D721Med (cell line): ENCODE data around the gene LGSN.

ENCODE experiments used
- DNase-seq: peaks from one replicate; pipeline ENCODE4 v3.0.0; 2011; ENCODE audit warnings: low spot score; ENCODE audit not compliant: insufficient read length
- FAIRE-seq: peaks from 2 replicates; lab custom pipeline; 2011; peaks lifted over from hg19 to GRCh38; lab: Jason Lieb, UNC
- TF ChIP-seq, protein P1 (sequence below): IDR thresholded peaks from 2 replicates; pipeline ENCODE4 v1.5.1; 2012; ENCODE audit warnings: mild to moderate bottlenecking, control low read depth; ENCODE audit not compliant: insufficient read depth; ENCODE audit errors: missing control alignments

LGSN gene

DNA sequence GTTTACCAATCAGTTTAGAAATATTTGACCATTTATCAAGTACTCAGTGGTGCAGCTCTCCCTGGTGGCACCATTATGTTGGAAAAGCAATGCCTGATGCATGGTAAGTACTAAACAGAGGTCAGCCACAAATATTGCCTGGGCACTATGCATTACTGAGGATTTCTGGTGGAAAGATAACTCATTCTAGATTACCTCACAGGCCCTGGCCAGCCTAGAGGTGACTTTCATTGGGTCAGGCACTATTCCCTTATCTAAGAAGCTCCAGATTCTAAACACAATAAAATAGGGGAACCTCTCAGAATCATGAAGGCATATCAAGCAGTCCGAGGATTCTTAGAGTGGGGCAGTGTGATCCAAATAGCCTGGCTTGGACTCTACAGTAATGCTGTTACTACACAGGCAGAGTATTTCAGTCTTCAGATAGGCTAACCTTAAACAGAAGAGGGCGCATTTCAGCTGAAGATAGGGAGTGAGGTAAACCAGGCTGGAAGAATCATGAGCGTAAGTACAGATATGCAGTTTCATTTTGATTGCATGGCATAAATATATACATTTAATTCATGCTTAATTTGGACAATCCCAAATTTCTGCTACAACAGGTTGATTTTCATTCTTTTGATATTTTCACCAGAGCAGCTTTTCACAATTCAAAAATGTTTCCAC lies 12.1 kb downstream of the LGSN start:
- DNase-seq (no peak), FAIRE-seq (peak; percentile 95)
- TF ChIP-seq, protein P1, sequence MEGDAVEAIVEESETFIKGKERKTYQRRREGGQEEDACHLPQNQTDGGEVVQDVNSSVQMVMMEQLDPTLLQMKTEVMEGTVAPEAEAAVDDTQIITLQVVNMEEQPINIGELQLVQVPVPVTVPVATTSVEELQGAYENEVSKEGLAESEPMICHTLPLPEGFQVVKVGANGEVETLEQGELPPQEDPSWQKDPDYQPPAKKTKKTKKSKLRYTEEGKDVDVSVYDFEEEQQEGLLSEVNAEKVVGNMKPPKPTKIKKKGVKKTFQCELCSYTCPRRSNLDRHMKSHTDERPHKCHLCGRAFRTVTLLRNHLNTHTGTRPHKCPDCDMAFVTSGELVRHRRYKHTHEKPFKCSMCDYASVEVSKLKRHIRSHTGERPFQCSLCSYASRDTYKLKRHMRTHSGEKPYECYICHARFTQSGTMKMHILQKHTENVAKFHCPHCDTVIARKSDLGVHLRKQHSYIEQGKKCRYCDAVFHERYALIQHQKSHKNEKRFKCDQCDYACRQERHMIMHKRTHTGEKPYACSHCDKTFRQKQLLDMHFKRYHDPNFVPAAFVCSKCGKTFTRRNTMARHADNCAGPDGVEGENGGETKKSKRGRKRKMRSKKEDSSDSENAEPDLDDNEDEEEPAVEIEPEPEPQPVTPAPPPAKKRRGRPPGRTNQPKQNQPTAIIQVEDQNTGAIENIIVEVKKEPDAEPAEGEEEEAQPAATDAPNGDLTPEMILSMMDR = peak; percentile 81

DNA sequence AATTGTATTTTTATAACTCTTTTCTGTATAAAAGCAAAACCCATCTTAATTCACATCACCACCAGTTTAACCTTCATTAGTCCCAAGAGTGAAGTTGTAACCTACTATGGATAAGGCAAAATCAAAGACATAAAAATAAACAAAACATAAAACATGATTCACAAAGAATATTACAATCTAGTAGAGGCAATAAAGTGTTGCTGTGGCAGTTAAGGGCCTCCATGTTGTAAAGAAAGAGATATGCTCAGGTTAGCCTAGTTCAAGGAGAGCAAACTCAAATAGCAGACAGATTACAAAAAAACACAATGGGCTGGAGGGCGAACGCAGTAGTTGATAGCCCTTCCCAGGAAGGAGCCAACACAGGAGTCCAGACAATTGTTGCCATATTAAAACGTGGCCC lies 13.4 kb downstream of the LGSN start:
- FAIRE-seq = no peak
- TF ChIP-seq, protein P1 = no peak
- DNase-seq = no peak

GRCh38 chr6:63305277-63305676 lies 14.5 kb downstream of the LGSN start:
- DNase-seq (no peak), FAIRE-seq (no peak)
- TF ChIP-seq, protein P1 = no peak

DNA sequence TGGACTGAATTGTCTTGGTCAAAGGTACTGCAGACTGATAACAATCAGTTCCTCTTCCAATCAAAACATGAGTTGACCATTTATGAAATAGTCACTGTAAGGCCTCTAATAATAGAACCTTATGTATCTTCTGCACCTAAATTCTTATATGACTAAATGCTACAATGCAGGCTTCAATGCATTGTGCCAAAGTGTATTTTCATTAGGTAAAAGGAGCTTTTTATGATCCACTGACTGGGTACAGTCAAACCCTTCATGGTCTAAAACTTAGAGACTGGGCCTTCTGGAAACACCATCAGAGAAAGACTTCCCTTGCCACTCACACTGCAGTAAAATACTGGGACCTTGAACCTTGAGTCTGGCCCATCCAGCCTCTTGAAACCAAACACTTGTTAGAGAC lies 16.3 kb downstream of the LGSN start:
- TF ChIP-seq, protein P1 = no peak
- no peak for FAIRE-seq
- DNase-seq = no peak

- no peak for DNase-seq
- TF ChIP-seq, protein P1 = no peak
- no peak for FAIRE-seq
Measured at GRCh38 chr6:63299667-63300066, 20.1 kb downstream of the LGSN start.

- TF ChIP-seq, protein P1 = no peak
- FAIRE-seq (no peak), DNase-seq (no peak)
Measured at GRCh38 chr6:63295553-63296194, 24.1 kb downstream of the LGSN start.

DNA sequence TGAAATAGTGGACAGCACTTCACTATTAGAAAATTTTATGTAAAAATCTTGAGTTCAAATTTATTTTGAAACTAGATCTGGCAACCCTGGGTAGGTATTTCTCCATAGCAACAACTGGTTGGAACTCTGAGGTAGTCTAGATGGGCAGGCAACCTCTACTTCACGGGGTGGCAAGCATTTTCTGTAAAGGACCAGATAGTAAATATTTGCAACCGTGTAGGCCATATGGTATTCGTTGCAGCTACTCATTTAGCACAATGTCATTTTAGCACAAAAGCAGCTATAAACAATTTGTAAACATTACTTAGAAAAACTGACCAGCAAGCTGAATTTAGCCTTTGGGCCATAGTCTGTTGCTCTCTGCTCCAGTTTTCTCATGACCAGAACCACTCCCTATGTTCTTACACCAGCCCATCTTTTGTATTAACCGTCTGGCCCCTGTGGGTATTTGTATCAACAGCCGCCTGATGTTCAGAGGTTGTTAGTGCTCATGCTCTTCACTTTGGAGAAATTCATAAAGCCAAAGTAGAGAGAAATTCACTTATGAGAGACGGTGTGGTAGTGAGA lies 29.2 kb downstream of the LGSN start:
- TF ChIP-seq, protein P1 = no peak
- no peak for FAIRE-seq
- DNase-seq = no peak
